SK-N-MC (cell line): Measurements from ENCODE around the gene EVI5L.

Experiments
- EZH2 ChIP-seq: fragments of 200-600 bp; sonication (generic); IDR thresholded peaks from one replicate; pipeline ENCODE4 v1.6.1; 2017; ENCODE audit warnings: antibody characterized with exemption
- FOXP2 ChIP-seq: optimal IDR thresholded peaks from 2 replicates; pipeline ENCODE3; 2011; ENCODE audit warnings: mild to moderate bottlenecking, moderate library complexity; ENCODE audit not compliant: insufficient read depth; ENCODE audit errors: extremely low read length, control extremely low read depth
- POLR2AphosphoS5 ChIP-seq: IDR thresholded peaks from 2 replicates; pipeline ENCODE4 v1.6.1; 2012; ENCODE audit warnings: mild to moderate bottlenecking, low read depth, low read length, borderline replicate concordance

DNA sequence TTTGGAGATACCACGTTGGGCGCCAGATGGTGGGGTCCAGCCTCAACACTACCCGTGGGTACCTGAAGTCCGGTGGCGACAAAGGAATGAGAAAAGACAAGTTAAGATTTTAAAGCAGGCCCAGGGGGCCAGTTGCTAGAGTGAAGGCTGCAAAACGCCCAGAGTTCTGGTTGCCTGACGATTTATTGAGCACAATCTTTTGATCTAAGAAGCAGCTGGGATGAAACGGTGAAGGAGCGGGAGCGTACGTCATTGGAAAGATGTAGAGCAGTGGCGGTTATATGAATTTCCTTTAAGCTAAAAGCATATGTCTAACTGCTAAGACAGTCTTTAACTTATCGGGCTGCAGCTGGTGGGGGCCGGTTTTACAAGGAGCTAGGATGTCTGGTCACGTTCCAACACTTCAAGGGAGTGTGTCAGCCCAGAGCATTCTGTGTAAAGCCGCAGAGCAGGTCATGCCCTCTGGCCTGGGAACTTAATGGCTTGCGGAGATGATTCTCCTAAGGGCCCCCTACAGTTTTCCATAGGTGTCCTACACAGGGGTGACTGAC lies 28.9 kb upstream of the EVI5L start:
- TF ChIP-seq EZH2 (no peak), POLR2AphosphoS5 (no peak), FOXP2 (no peak)
